ENCODE data around the gene AKT3.

Gene AKT3

GRCh38 chr1:243564814-243565213, 285.2 kb downstream of the AKT3 start:
- H3K9me3 Mint-ChIP-seq: no peaks in the 10 kb centered on the region
- H3K4me3 Mint-ChIP-seq: no peak overlapping the region
- H3K4me1 Mint-ChIP-seq: no peaks in the 10 kb centered on the region
- no peaks in the 10 kb centered on the region for H3K27me3 Mint-ChIP-seq
- peaks cover 30% of the 10 kb centered on the region for H3K36me3 Mint-ChIP-seq
- H3K27ac Mint-ChIP-seq: no peak overlapping the region

- Mint-ChIP-seq H3K27ac (no peak overlapping the region), H3K27me3 (no peaks in the 10 kb centered on the region), H3K4me1 (no peaks in the 10 kb centered on the region), H3K36me3 (peaks cover 30% of the 10 kb centered on the region), H3K4me3 (no peak overlapping the region), H3K9me3 (no peaks in the 10 kb centered on the region)
Observed at GRCh38 chr1:243563732-243564131, 286.3 kb downstream of the AKT3 start.

- H3K9me3 Mint-ChIP-seq: no peaks in the 10 kb centered on the region
- peaks cover 3% of the 10 kb centered on the region for H3K4me1 Mint-ChIP-seq
- H3K27ac Mint-ChIP-seq: no peak overlapping the region
- H3K4me3 Mint-ChIP-seq: no peak overlapping the region
- H3K27me3 Mint-ChIP-seq: no peaks in the 10 kb centered on the region
- peaks cover 24% of the 10 kb centered on the region for H3K36me3 Mint-ChIP-seq
Observed at GRCh38 chr1:243562473-243562872, 287.6 kb downstream of the AKT3 start.

GRCh38 chr1:243561588-243562319, 288.3 kb downstream of the AKT3 start:
- Mint-ChIP-seq H3K36me3 (peaks cover 22% of the 10 kb centered on the region), H3K27me3 (no peaks in the 10 kb centered on the region), H3K27ac (no peak overlapping the region), H3K9me3 (no peaks in the 10 kb centered on the region), H3K4me1 (peaks cover 4% of the 10 kb centered on the region), H3K4me3 (no peak overlapping the region)

- Mint-ChIP-seq H3K4me3 (no peak overlapping the region), H3K27ac (no peak overlapping the region), H3K4me1 (peaks cover 4% of the 10 kb centered on the region), H3K36me3 (peaks cover 14% of the 10 kb centered on the region), H3K9me3 (no peaks in the 10 kb centered on the region), H3K27me3 (no peaks in the 10 kb centered on the region)
Observed at GRCh38 chr1:243559575-243560162, 290.4 kb downstream of the AKT3 start.

GRCh38 chr1:243558576-243558975, 291.5 kb downstream of the AKT3 start:
- H3K27me3 Mint-ChIP-seq: no peaks in the 10 kb centered on the region
- peaks cover 11% of the 10 kb centered on the region for H3K36me3 Mint-ChIP-seq
- H3K27ac Mint-ChIP-seq: no peak overlapping the region
- H3K9me3 Mint-ChIP-seq: no peaks in the 10 kb centered on the region
- H3K4me1 Mint-ChIP-seq: peaks cover 4% of the 10 kb centered on the region
- H3K4me3 Mint-ChIP-seq: no peak overlapping the region

- H3K4me3 Mint-ChIP-seq: no peak overlapping the region
- H3K27ac Mint-ChIP-seq: no peak overlapping the region
- peaks cover 4% of the 10 kb centered on the region for H3K4me1 Mint-ChIP-seq
- no peaks in the 10 kb centered on the region for H3K9me3 Mint-ChIP-seq
- peaks cover 12% of the 10 kb centered on the region for H3K36me3 Mint-ChIP-seq
- no peaks in the 10 kb centered on the region for H3K27me3 Mint-ChIP-seq
Observed at GRCh38 chr1:243557866-243558265, 292.2 kb downstream of the AKT3 start.

GRCh38 chr1:243554686-243555085, 295.4 kb downstream of the AKT3 start:
- Mint-ChIP-seq H3K27ac (no peak overlapping the region), H3K36me3 (peaks cover 17% of the 10 kb centered on the region), H3K4me1 (peaks cover 6% of the 10 kb centered on the region), H3K4me3 (no peak overlapping the region), H3K9me3 (no peaks in the 10 kb centered on the region), H3K27me3 (no peaks in the 10 kb centered on the region)

GRCh38 chr1:243553090-243553489, 297.0 kb downstream of the AKT3 start:
- H3K4me3 Mint-ChIP-seq: no peak overlapping the region
- no peak overlapping the region for H3K27ac Mint-ChIP-seq
- no peaks in the 10 kb centered on the region for H3K9me3 Mint-ChIP-seq
- peaks cover 7% of the 10 kb centered on the region for H3K4me1 Mint-ChIP-seq
- H3K36me3 Mint-ChIP-seq: peaks cover 18% of the 10 kb centered on the region
- no peaks in the 10 kb centered on the region for H3K27me3 Mint-ChIP-seq

GRCh38 chr1:243550276-243550675, 299.8 kb downstream of the AKT3 start:
- Mint-ChIP-seq H3K4me3 (no peak overlapping the region), H3K4me1 (peaks cover 3% of the 10 kb centered on the region), H3K9me3 (no peaks in the 10 kb centered on the region), H3K36me3 (peaks cover 20% of the 10 kb centered on the region), H3K27ac (no peak overlapping the region), H3K27me3 (no peaks in the 10 kb centered on the region)

- Mint-ChIP-seq H3K27me3 (no peaks in the 10 kb centered on the region), H3K27ac (no peak overlapping the region), H3K4me1 (peaks cover 3% of the 10 kb centered on the region), H3K36me3 (peaks cover 20% of the 10 kb centered on the region), H3K4me3 (no peak overlapping the region), H3K9me3 (no peaks in the 10 kb centered on the region)
Observed at GRCh38 chr1:243549791-243550190, 300.3 kb downstream of the AKT3 start.

GRCh38 chr1:243549108-243549507, 300.9 kb downstream of the AKT3 start:
- Mint-ChIP-seq H3K27me3 (no peaks in the 10 kb centered on the region), H3K27ac (peak overlapping the region; percentile 31), H3K36me3 (peaks cover 20% of the 10 kb centered on the region), H3K4me1 (peaks cover 3% of the 10 kb centered on the region), H3K4me3 (no peak overlapping the region), H3K9me3 (no peaks in the 10 kb centered on the region)

- H3K27me3 Mint-ChIP-seq: no peaks in the 10 kb centered on the region
- peaks cover 26% of the 10 kb centered on the region for H3K36me3 Mint-ChIP-seq
- H3K27ac Mint-ChIP-seq: no peak overlapping the region
- H3K9me3 Mint-ChIP-seq: no peaks in the 10 kb centered on the region
- H3K4me1 Mint-ChIP-seq: peaks cover 8% of the 10 kb centered on the region
- H3K4me3 Mint-ChIP-seq: no peak overlapping the region
Observed at GRCh38 chr1:243548516-243548915, 301.5 kb downstream of the AKT3 start.

- Mint-ChIP-seq H3K4me3 (no peak overlapping the region), H3K9me3 (no peaks in the 10 kb centered on the region), H3K4me1 (peaks cover 12% of the 10 kb centered on the region), H3K27ac (no peak overlapping the region), H3K27me3 (no peaks in the 10 kb centered on the region), H3K36me3 (peaks cover 29% of the 10 kb centered on the region)
Observed at GRCh38 chr1:243547891-243548290, 302.2 kb downstream of the AKT3 start.

GRCh38 chr1:243546457-243546856, 303.6 kb downstream of the AKT3 start:
- no peak overlapping the region for H3K4me3 Mint-ChIP-seq
- no peaks in the 10 kb centered on the region for H3K27me3 Mint-ChIP-seq
- H3K27ac Mint-ChIP-seq: no peak overlapping the region
- peaks cover 27% of the 10 kb centered on the region for H3K36me3 Mint-ChIP-seq
- no peaks in the 10 kb centered on the region for H3K9me3 Mint-ChIP-seq
- H3K4me1 Mint-ChIP-seq: peaks cover 14% of the 10 kb centered on the region

- H3K4me3 Mint-ChIP-seq: no peak overlapping the region
- H3K9me3 Mint-ChIP-seq: no peaks in the 10 kb centered on the region
- H3K36me3 Mint-ChIP-seq: peaks cover 30% of the 10 kb centered on the region
- H3K4me1 Mint-ChIP-seq: peaks cover 11% of the 10 kb centered on the region
- H3K27me3 Mint-ChIP-seq: no peaks in the 10 kb centered on the region
- H3K27ac Mint-ChIP-seq: no peak overlapping the region
Observed at GRCh38 chr1:243543501-243543900, 306.5 kb downstream of the AKT3 start.
